Transverse colon (tissue), 4 donors: ENCODE data around the gene UMODL1. TPM values are rescaled to one million over a fixed set of nuclear protein-coding genes. Genes with fewer than 3 reads are reported as not detected.
A peak's percentile ranks its signal among the peaks of the same experiment; 100 is the strongest.
"Not testable (repeated sequence)": the region's sequence is repeated elsewhere in the genome, so short reads cannot be mapped to it uniquely, and the experiment has no call there.

Source experiments
- DNase-seq: peaks from one replicate; pipeline ENCODE4 v3.0.0-alpha.2; 2019
- H3K27ac ChIP-seq, 4 donors: fragments of 200-600 bp; sonication (generic); 2 replicates each; pipeline ENCODE4 v1.5.1; 2016 to 2018; ENCODE audit warnings: inconsistent platforms in 4 of 4
- H3K27me3 ChIP-seq: fragments of 200-600 bp; sonication (generic); 2 replicates; pipeline ENCODE4 v1.5.1; 2017; ENCODE audit warnings: inconsistent platforms
- H3K36me3 ChIP-seq, 4 donors: fragments of 200-600 bp; sonication (generic); 2 replicates each; pipeline ENCODE4 v1.5.1; 2017 to 2019; ENCODE audit warnings: inconsistent platforms in 4 of 4
- H3K4me1 ChIP-seq, 4 donors: fragments of 200-600 bp; sonication (generic); 2 replicates each; pipeline ENCODE4 v1.5.1; 2017 to 2020; ENCODE audit warnings: inconsistent platforms in 4 of 4
- H3K4me3 ChIP-seq, 4 donors: fragments of 200-600 bp; sonication (generic); 1 replicate in 1 of 4; 2 replicates in 3 of 4; pipeline versions ENCODE4 v1.5.1 to v1.6.1; 2017 to 2019; ENCODE audit warnings: inconsistent platforms in 4 of 4
- H3K9me3 ChIP-seq, 2 donors: fragments of 200-600 bp; sonication (generic); 2 replicates each; pipeline ENCODE4 v1.5.1; 2017 to 2019; ENCODE audit warnings: inconsistent platforms in 2 of 2
- EP300 ChIP-seq: sonication (generic); formaldehyde crosslinking; IDR thresholded peaks from one replicate; pipeline ENCODE4 v1.6.1; 2017; ENCODE audit warnings: antibody characterized with exemption, low read depth
- POLR2A ChIP-seq: fragments of 450-650 bp; IDR thresholded peaks from one replicate; pipeline ENCODE4 v1.6.1; 2016; ENCODE audit warnings: antibody characterized with exemption, mild to moderate bottlenecking, moderate library complexity
- POLR2AphosphoS5 ChIP-seq, 3 donors: sonication (generic); formaldehyde crosslinking; IDR thresholded peaks; one replicate each; pipeline ENCODE4 v1.6.1; 2016; ENCODE audit warnings: antibody characterized with exemption in 3 of 3
- WGBS, 2 donors: methylation state at CpG; one replicate each; pipeline ENCODE4 v1.1.5; 2018; ENCODE audit warnings: low coverage in 1 of 2; 5-methylcytosine and 5-hydroxymethylcytosine counted together
- in situ Hi-C, 4 donors: fragments of 200-750 bp; cut with MboI; loops; one replicate each; pipeline versions ENCODE4 v1.15.0 to v1.15.1; 2017; ENCODE audit warnings: low sequenced_read_pairs in 3 of 4, low pct_ligation_motif_present in 1 of 4, low pct_unique_long_range_greater_than_20kb in 1 of 4
- intact Hi-C: fragments of 100-400 bp; cut with DNase I; formaldehyde crosslinking; loops from one replicate; pipeline ENCODE4 v1.15.1; 2023; ENCODE audit warnings: low total_unique reads
- total RNA-seq, 4 donors: library from RNA; depleted of rRNA; stranded (reverse); fragments of >200 nt; gene quantifications; one replicate each; pipeline ENCODE4 v1.1.0, GENCODE V29; 2016
- TF ChIP-seq, protein P1 (sequence below), 5 experiments: fragments of 200-600 bp in 3 of 5; fragments of 450-650 bp in 2 of 5; sonication (generic) in 3 of 5; IDR thresholded peaks; 1 replicate in 2 of 5; 2 replicates in 3 of 5; pipeline ENCODE4 v1.5.1; 2016 to 2017; ENCODE audit warnings: antibody characterized with exemption in 5 of 5, inconsistent platforms in 3 of 5, mild to moderate bottlenecking in 2 of 5, moderate library complexity in 1 of 5

UMODL1 gene
- total RNA-seq, 4 donors from 2014 or later, result 0.16 to 3.2 (median 0.68) TPM; not detected in 1

DNA sequence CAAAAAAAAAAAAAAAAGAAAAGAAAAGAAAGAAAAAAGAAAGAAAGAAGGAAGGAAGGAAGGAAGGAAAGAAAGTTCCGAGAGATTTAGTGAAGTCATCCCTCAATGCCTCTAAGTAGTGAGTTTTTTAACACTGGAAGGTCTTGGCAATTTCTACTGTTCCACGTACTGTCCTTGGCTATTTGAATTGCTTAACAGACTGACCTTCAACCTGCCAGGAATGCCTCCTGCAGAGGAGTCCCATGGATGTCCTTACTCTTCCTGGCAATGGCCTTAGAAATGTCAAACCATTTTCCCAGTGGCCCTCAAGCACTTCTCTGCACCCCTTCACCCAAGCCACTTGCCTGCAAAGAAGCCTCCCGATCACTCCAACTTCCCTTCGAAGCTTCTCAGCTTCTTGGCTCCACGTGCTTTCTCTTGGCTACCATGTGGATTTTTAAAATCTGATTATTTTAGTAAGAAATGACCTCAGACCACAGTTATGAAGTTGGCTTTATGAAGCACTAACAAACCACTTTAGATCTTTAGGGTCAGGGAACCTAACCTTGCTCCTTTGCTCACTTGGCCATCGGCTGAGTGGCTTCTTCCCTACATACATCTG, 104.1 kb downstream of the UMODL1 start:
- Histone ChIP-seq H3K9me3 (no peaks in the 10 kb centered on the region), H3K4me3 (no peak overlapping the region), H3K4me1 (peaks cover 4 to 19% (median 15%) of the 10 kb centered on the region in 4 donors), H3K36me3 (no peaks in the 10 kb centered on the region), H3K27me3 (no peaks in the 10 kb centered on the region), H3K27ac (no peak overlapping the region)
- 40 to 86% methylated on average over 1 to 6 of the region's 6 CpGs for WGBS, 2 donors
- TF ChIP-seq, protein P1, sequence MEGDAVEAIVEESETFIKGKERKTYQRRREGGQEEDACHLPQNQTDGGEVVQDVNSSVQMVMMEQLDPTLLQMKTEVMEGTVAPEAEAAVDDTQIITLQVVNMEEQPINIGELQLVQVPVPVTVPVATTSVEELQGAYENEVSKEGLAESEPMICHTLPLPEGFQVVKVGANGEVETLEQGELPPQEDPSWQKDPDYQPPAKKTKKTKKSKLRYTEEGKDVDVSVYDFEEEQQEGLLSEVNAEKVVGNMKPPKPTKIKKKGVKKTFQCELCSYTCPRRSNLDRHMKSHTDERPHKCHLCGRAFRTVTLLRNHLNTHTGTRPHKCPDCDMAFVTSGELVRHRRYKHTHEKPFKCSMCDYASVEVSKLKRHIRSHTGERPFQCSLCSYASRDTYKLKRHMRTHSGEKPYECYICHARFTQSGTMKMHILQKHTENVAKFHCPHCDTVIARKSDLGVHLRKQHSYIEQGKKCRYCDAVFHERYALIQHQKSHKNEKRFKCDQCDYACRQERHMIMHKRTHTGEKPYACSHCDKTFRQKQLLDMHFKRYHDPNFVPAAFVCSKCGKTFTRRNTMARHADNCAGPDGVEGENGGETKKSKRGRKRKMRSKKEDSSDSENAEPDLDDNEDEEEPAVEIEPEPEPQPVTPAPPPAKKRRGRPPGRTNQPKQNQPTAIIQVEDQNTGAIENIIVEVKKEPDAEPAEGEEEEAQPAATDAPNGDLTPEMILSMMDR (IDR thresholded peaks at IDR 0.05), result no peak
- TF ChIP-seq POLR2A, result no peak
- no peak for TF ChIP-seq EP300
- no peak for TF ChIP-seq POLR2AphosphoS5 (IDR thresholded peaks at IDR 0.05)
- in situ Hi-C loops (no loop called here), intact Hi-C loops (no loop called here)
- no peak for DNase-seq

DNA sequence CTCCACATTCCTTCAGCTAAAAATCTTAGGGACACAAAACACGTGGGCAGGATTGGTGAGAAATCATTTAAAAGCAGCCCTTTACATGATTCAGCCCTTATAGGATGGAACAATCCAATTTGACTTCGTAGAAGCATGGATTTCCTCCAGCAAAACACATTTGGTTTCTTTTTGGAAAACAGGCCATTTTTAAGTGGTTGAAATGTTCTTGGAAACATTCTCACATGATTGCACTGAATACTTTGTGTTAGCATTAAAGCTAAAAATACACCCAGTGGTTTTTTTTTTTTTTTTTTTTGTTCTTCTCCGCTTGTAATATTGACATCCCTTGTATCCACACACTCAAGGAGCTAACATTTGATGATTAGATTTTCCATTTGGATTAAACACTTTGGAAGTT, 105.7 kb downstream of the UMODL1 start:
- Histone ChIP-seq H3K9me3 (no peaks in the 10 kb centered on the region), H3K27me3 (no peaks in the 10 kb centered on the region), H3K36me3 (no peaks in the 10 kb centered on the region), H3K4me1 (peaks cover 2 to 4% (median 4%) of the 10 kb centered on the region in 4 donors), H3K27ac (no peak overlapping the region), H3K4me3 (no peak overlapping the region)
- no peak for DNase-seq
- WGBS, 2 donors, result 45 to 59% methylated on average over 3 of the region's 3 CpGs
- TF ChIP-seq, protein P1 (IDR thresholded peaks at IDR 0.05), result no peak
- TF ChIP-seq POLR2A (no peak), EP300 (no peak)
- in situ Hi-C loops, result no loop called here
- intact Hi-C loops, result no loop called here

DNA sequence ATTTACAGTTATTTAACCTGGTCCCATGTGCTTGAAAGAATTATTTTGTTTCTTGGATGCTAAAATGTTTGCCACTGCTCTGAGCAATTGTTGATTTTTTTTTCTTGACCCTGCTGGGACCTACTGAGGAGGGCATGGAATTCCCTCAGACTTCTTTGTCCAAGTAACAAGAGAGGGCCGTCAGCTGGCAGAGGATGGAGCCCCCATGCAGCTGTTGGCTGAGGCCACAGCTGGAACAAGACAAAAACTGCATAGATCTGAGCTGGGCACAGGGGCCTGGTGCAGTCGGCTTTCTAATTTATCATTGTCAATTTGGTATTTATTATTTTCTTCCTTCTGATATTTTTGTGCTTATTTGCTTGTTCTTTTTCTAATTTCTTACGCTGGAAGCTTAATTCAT, 108.2 kb downstream of the UMODL1 start:
- in situ Hi-C loops (no loop called here), intact Hi-C loops (no loop called here)
- no peaks in the 10 kb centered on the region for H3K36me3 ChIP-seq
- no peaks in the 10 kb centered on the region for H3K9me3 ChIP-seq
- H3K27me3 ChIP-seq, result no peaks in the 10 kb centered on the region
- DNase-seq, result no peak
- WGBS, 2 donors, result 78 to 86% methylated on average over 2 to 3 of the region's 3 CpGs
- TF ChIP-seq POLR2AphosphoS5 (IDR thresholded peaks at IDR 0.05), result no peak
- TF ChIP-seq POLR2A, result no peak
- TF ChIP-seq, protein P1 (IDR thresholded peaks at IDR 0.05), result no peak
- TF ChIP-seq EP300, result no peak
- H3K27ac ChIP-seq, result no peak overlapping the region
- H3K4me3 ChIP-seq, result no peak overlapping the region
- peaks cover 0 to 4% (median 0%) of the 10 kb centered on the region in 4 donors for H3K4me1 ChIP-seq

DNA sequence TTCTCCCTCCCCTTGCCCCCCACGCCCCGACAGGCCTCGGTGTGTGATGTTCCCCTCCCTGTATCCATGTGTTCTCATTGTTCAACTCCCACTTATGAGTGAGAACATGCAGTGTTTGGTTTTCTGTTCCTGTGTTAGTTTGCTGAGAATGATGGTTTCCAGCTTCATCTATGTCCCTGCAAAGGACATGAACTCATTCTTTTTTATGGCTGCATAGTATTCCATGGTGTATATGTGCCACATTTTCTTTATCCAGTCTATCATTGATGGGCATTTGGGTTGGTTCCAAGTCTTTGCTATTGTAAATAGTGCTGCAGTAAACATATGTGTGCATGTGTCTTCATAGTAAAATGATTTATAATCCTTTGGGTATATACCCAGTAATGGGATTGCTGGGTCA, 108.9 kb downstream of the UMODL1 start:
- H3K27me3 ChIP-seq, H3K27ac ChIP-seq, in situ Hi-C loops, H3K36me3 ChIP-seq, DNase-seq, H3K4me1 ChIP-seq, H3K9me3 ChIP-seq, intact Hi-C loops, H3K4me3 ChIP-seq: not testable (repeated sequence)
- 95% methylated on average over 3 of the region's 3 CpGs; no CpG with 5 or more reads in 1 of the 2 donors for whole genome bisulfite sequencing, 2 donors

DNA sequence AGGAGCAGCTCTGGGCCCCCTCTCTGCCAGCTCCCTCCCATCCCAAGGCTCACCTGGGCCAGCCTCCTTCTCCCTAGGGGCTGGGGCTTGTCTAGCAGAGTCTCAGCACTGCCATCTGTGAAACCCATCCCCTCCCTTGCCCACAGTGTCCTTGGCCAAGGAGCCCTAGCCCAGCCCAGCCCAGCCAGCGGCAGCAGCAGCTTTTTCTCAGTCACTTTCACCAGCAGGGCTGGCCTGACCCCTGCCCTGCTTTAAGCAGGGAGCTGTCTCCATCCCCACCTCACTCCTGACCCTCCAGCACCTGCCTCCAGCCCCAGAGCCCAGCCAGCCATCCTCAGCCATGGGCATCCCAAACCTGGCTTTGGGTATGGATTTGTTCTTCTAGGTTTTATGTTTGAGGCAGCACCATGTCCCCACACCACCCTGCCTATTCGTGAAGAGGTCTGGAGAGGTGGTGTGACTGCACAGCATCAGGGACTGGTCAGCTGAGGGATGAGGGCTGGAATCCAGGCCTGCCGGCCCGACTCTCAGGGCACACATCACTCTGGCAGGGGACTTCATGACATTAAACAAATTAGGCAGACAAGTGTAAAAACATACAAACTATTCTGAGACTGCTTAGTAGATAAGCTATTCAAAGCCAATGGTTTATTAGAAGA, 111.7 kb downstream of the UMODL1 start:
- Histone ChIP-seq H3K4me3 (no peak overlapping the region), H3K27me3 (no peaks in the 10 kb centered on the region), H3K36me3 (no peaks in the 10 kb centered on the region), H3K9me3 (no peaks in the 10 kb centered on the region), H3K27ac (no peak overlapping the region), H3K4me1 (peaks cover 0 to 5% (median 3%) of the 10 kb centered on the region in 4 donors)
- no peak for DNase-seq
- 69% methylated on average over 4 of the region's 4 CpGs; no CpG with 5 or more reads in 1 of the 2 donors for WGBS, 2 donors
- TF ChIP-seq POLR2AphosphoS5 (IDR thresholded peaks at IDR 0.05) (peak in 1 of 3 donors; percentile 13), EP300 (no peak), POLR2A (no peak)
- TF ChIP-seq, protein P1 (IDR thresholded peaks at IDR 0.05), result no peak
- in situ Hi-C loops, result no loop called here
- intact Hi-C loops, result no loop called here
